ENCODE measurements around the gene NR6A1.

The NR6A1 gene

DNA sequence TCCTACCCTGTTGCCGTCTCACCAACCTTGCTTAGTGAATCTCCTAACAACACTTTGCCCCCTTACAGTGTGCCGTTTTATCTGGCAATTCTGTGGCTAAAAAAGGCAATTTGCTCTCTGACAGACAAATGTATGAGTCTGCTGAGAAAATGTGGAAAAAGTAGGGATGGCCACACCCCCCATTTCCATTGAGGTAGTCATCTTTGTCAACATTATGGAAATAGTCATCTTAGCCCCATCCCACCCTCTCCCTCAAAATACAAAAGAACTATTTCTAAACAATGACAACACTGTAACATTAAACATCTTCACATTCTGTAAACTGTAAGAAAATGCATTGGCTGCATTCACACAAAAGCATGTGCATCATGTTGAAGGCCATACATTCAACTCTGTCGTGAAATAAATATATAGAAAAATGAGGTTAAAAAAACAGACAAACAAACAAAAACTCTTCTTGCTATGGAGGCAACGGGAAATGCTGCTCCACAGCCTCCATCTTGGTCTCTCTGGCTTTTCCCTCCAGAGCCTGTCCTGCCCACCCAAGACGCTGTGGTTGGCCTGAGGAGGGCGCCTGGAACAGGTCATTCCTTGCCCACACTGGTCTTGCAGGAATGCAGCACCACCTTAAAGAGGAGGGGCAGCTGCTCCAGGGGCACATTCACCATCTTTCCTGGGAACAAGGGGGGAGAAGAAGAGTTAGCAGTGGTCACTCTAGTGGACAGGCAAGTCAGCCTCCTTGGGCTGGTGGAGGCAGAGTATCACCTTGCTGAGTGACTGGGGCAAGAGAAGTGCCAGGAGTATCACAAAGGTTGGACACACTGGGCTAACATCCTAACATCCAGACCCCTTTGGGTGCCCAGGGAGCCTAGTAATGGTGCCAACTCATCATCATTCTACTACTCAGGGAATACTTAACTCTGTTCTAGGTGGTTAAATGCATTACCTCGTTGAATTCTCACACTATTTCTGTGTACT is 248.7 kb downstream of the NR6A1 start:
- no peak for DNase-seq (ENCODE audit: low spot score)

DNA sequence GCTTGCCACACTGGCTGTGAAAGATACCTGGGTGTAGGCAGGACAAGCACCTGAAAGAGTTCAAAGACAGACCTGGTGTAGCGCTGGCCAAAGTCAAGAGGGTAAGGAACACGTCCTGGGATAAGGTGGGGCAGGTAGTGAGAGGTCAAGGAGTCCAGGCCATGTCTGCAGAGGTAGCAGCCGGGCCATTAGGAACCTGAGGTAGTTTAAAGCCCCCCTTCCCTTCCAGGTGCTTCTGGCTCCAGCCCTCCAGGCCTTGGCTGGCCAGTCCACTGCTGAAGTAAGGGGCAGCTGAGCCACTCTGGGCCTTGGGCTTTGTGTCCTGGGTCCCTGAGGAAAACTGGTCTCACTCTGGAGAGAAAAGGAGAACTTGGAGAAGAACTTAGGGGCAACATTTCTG is 250.0 kb downstream of the NR6A1 start:
- no peak for DNase-seq (ENCODE audit: low spot score)

DNA sequence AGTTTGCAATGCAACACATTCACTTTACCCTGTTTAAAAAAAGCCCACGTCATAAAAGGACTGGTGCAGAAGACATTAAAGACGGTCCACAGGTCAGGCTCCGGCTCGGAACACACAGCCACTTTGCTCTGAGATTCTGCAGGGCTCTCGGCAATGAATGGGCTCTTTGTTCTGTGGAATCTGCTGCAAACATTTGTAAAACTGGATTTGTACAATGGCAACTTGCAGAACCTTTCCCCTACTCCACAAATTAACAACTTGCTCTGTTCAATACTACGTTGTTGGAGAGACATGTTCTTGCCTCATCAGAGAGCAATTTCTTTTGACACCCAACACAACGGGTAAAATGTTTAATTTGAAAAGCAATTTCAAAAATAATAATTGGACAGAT is 250.9 kb downstream of the NR6A1 start:
- no peak for DNase-seq (ENCODE audit: low spot score)

DNA sequence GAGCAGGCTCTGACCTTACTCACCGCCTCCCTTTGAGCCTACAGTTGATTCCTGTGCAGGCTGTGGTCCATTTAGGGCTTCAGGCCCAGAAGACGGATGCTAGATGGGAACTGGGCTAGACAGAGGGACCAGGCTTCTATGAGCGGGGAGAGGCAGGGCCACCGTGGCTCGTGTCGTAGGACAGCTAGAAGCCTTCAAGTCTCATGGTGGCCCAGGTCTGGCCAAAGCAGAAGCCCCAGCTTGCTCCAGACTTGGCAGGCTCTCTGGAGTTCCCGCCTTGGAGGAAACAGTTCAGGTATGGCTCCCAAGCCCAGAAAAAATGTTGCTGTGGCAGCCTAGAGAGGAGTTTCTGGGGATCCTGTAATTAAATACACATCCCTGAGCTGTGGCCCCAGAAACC is 253.0 kb downstream of the NR6A1 start:
- no peak for DNase-seq (ENCODE audit: low spot score)

DNA sequence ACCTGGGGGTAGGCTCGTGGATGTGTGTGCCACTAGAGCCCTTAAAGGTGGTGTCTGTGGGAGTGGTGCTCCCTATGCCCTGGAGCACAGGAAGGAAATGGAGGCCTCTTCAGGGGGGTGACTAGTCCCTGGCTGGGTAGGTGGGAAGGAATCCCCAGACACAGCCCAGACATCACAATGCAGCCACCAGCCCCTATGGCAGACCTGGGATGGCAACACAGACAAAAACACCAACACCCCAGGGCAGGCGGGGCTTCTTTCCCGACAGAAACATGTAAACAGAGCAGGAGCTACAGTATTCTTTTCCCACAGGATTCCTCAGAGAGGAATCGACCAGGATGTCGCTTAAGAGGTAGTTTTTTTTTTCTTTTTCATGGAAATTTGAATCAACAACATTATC is 253.5 kb downstream of the NR6A1 start:
- no peak for DNase-seq (ENCODE audit: low spot score)

DNA sequence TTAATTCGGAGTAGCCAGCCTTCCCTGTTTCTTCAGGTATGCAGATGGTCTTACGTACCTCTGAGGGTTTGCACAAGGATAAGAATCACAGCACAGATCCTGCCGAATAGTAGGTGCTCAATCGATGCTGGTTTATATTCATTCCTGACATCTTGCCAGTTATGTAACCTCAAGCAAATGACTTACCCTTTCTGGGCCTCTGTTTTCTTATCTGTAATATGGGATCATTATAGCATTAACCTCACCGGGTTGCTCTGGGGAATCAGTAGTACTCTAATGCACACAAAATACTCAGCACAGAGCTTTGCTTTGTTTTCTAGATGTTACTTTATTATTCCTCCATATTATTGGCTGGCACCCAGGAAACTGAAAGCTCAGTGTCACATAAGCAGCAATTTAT is 256.2 kb downstream of the NR6A1 start:
- no peak for DNase-seq (ENCODE audit: low spot score)

DNA sequence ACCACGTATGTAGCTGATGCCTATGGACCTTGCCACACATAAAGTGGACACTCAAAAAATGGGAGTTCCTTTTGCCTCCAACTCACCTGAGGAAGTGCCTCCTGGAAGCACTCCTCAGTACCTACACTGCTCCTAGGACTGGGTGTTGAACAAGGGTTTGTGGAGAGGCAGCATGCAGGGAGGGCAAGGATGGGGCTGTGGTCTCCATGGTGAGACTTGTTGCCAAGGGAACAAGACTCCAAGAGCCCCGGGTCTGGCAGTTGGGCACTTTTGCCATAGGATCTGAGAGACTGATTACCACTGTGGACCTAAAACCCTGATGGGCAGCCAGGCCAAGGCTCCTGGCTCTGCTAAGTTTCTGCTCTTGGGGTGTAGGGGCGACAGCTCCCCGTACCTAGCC is 257.0 kb downstream of the NR6A1 start:
- DNase-seq (ENCODE audit: low spot score), result no peak

DNA sequence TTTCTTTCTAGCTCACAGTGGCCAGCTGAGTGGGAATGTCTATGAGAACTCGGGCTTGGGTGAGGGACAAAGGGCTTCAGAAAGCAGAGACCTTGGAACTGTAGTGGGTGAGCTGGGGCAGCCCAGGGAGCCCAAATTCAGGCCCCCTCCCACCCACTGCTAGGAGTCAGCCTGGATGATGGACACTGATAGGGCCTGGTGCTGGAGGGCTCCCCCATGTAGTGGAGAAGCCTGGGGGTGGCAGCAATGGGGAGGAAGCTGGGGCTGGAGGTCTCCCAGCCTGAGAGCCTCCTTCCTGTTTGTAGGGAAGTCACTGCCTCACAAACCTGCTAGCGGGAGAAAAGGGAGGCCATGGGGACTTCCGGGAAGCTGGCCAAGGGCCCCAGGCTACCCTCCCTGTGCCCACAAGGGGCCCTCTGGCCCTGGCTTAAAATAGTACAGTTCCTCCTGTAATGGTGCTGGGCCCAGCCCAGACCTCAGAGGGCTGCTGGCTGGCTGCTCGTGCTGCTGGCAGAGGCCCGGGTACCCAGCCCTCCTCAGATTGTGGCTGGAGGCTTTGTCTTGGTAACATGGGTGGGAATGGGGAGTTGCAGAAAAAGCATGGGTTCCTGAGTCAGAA is 257.6 kb downstream of the NR6A1 start:
- no peak for DNase-seq (ENCODE audit: low spot score)

DNA sequence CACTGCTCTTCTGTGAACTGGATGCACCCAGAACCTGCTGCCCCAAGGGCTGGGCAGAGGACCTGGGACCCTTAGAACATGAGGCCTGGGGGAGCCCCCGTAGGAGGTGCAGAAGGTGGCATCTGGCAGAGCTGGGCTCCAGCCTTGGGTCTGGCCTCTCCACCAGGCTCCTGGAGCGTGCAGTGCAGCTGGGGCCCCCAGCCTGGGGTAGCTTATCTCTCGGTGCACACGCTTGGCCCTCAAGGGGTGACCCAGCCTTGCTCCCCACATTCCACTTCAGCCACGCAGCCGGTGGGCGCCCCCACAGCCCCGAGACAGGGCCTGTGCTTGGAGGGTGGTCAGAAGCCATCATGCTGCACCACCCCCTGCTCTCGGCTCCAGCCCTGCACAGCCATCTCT is 258.3 kb downstream of the NR6A1 start:
- DNase-seq (ENCODE audit: low spot score), result no peak

DNA sequence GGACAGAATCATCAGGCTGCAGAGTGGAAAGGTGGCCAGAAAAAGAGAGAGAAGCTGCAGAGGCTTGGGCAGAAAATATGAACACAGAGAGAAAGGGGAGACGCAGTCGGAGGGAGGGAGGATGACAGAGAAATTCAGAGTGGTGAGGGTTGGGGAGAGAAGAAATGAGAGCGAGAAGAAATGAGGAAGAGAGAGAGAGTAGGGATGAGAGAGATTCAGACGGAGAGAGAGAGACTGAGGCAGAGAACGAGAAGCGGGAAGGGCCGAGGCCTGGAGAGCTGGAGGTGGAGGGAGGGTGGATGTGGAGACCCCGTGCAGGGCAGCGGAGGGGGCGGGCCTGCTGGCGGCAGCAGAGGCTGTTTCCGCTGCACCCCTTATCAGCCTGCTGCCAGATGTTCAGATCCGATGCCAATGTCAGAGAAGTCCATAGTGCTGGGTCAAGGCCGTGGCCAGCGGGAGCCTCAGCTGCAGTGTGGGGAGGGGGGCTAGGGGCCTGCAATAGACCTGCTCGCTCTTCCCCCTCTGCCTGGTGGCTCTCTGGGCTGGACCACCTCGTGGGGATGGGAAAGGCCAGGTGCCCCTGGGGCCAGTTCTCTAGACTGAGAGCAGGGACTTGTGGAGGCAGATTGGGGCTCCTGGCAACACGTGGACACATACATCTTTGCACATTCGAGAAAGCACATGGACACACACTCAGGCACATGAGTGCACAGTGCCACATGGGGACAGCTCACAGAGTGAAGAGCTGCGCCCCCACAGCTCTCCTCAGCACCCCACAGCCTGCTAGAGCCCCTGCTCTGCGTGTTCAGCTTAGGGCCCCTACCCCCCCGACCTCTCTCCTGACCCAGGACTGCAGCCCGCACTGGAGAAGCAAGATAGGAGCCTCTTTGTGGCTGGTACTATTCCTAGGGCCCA is 259.0 kb downstream of the NR6A1 start:
- DNase-seq (ENCODE audit: low spot score), result no peak

DNA sequence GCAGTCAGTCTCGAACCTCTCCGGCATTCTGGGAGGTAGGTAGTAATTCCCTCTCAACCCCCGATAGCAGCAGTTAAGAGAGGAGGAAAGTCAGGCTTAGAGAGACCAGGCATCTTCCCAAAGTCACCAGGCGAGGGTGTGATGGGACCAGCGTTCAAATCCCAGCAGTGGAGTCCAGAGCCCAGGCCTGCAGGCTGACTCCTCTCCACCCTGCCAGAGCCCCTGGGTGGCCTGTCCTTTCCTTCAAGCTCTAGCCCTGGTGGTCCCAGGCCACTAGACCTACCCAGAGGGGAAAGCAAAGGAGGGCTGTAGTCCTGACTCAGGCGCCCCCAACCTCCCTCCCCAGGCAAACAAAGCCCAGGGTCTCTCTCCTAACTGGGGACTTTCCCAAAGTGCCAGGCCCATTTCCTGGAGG is 259.7 kb downstream of the NR6A1 start:
- no peak for DNase-seq (ENCODE audit: low spot score)

DNA sequence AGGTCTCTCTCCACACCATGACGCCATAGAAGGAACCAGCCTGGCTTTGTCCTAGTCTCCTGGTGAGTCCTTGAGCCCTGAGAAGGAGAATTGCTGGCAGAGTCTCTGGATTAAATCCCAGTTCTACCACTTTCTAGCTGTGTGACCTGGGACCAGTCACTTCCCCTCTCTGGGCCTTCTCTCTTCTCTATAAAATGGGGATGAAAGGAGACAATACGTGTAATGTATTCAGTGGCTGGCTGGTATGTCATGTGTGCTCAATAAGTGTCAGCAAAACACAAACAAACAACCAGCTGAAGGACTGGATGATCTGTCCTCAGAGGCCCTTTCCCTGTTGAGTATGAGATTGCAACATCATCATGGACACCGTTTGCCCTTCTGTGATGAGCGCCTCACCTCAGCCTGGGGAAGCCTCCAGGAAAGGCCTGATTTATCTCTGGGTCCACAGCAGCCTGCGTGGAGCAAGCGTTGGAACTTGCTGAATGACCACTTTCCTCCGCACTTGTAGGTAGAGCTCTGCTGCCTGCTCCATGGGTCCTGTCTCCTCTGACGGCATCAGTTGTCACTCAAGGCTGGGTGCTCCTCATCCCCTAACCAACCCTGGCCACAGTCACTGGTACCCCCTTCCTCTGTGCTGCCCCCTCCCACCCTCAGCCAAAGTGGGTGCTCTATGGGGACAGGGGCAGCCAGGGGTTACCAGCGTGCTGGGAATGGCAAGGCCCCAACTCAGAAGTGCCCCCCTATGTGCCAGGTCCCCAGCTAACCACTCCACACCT is 260.3 kb downstream of the NR6A1 start:
- DNase-seq (ENCODE audit: low spot score), result no peak

DNA sequence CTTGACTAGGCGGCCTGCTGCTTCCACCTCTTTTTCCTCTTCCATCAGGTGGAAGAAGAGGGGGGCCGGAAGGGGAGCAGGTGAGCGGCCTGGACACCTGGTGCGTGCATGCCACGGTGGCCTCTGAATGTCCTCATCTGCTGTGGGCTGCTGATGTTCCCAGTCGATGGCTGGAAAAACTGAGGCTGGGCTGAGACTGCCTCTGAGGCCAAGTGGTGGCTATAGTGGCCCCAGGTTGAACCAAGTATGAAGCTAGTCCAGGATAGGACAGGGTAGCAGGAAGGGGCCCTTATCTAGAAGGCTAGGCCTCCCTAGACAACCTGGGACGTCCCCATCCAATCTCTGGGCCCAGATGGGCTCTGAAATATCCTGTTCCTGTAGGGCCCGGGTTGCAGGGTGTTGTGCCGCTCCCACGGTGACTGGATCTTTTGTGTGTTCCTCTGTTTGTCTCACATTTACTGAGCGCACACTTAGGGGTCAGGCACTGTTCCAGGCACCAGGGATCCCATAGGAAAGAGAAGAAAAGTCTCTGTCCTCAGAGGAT is 263.2 kb downstream of the NR6A1 start:
- no peak for DNase-seq (ENCODE audit: low spot score)

DNA sequence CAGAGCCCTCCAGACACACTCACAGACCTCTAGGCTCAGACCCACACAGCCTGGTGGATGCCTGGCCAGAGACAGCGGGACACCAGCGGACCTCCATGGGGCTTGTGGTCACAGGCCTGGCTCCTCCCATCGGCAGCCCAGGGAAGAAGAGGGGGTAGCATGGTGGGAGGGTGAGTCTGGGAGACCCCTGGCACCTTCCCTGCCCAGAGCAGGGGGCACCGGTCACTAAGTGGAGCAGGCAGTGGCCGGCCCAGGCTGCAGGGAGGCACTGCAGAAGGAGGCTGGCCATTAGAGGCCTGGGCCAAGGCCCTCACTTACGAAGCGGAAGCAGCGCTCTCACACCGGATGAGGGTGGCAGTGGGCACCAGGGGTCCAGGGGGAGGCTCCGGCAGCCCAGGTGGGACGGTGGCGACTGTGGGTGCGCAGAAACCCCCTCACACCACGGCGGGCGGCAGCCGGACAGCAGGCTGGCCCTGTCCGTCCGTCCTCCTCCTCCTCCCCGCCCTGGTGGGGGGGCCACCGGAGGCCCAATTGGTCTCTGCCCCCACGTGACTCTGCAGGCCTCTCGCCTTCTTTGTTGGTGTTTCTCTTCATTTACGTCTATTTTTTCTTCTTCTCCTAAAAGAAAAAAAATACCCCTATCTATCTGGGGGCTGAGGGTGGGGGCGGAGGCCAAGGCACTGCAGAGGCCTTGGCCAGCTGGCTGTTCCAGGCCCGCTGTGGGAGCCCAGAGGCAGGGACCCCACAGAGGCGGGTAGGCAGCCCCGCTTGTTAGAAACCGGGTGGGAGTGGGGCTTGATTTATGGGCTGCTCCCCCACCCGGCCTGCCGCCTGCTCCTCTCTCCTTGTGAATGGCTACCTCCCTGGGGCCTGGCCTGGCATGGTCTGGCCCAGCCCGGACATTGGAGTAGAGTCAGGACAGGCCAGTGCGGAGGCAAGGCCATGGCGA is 263.9 kb downstream of the NR6A1 start, which contains the start of gene NR5A1:
Gene NR5A1, minus strand, starts transcription at position 469 of the 949 bp plus-strand sequence. CDS start 4,004 bp downstream, outside the sequence.
- no peak for DNase-seq (ENCODE audit: low spot score)

DNA sequence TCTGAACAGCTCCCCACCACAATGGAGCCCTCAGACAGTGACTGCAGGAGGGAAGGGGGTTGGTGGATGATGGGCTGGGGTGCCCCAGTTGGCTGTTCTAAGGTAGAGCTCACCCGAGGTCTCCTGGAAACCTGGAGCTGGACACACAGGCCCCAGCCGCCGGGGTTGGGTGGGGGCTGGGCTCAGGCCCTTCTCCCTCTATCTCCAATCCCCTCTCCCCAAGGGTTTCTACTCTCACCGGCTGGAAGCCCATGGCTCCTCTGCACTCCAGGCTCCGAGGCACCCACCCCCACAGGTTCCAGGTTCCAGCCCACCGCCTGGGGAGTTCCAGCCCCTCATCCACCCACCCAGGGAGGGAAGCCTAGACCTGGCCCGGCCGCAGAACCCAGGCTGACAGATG is 264.7 kb downstream of the NR6A1 start:
- no peak for DNase-seq (ENCODE audit: low spot score)

DNA sequence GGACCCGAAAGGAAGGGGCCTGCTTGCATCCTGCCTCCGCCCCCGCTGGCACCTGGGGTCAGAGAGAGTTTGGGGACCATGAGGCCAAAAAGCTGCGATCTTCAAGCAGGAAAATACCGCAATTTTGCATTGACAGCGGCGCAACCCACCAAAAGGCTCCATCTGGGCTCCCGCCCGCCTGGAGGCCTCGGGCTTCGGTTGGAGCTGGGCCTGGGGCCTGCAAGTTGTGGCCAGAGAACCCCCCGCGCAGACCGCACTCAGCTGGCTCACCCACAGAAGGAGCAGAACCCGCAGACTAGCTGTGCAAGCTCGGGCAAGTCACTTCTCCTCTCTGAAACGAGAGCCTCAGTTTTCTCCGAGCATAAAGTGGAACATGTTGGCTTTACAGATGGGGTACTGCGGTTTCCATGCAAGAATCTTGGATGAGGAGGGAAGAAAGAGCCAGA is 265.2 kb downstream of the NR6A1 start:
- DNase-seq (ENCODE audit: low spot score), result no peak

DNA sequence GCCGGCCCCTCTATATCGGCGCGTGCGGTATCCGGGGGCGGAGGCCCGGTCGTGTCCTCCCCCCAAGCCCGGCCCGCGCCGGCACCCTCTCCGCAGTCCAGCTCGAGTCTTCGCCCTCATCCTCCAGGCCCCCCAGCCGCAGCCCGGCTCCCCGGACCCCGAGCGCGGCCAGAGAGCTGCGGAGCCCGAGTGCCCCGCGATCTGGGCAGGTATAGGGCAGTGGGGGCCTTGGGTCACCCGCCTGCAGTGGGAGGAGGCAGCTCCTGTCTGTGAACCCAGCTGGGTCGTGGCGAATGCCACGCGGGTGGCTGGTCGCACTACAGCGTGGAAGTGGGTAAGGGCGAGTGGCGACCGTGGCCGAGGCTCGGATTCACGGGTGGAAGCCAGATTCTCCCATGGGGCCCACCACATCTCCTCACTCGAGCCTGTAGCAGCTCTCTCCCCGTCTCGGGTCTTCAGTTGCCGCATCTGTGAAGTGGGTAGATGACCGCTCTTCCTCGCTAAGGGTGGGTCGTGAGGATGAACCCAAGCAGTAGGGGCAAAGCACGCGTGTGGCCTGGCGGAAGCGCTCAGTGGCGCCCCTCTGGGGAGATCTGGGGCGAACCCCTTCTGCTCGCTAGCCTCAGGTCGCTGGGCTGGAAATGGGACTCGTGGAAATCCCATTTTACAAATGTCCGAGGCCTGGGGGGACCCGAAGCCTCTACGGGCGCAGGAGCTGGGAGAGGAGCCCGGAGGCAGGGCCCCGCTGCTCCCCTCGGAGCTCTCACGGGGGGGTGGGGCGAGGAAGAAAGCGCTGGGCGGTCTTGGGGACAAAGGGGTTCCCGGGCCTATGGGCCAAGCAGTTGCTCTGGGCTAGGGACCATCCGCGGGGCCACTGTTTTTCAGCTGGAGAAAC is 265.9 kb downstream of the NR6A1 start:
- no peak for DNase-seq (ENCODE audit: low spot score)

DNA sequence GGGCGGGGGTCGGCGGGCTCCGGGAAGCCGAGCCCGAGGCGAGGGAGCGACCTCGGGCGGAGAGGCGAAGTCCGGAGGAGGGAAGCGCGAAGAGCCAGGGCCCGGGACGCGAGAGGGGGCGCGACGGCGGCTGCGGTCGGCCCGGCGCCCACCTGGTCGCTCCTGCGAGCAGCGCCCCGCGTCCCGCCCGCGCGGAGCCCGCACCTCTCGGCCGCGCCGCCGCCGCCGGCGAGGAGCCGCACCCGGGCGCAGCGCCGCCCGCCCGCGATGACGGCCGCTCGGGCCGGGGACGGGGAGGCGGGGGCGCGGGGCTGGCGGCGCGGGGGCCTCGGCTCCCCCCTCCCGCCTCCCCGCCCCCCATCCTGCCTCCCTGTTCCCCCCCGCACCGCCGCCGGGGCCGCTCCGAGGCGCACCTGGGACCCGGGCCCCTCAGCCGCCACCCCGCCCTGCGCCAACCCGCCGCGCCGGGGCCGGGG is 266.5 kb downstream of the NR6A1 start:
- no peak for DNase-seq (ENCODE audit: low spot score)

Data from LoVo (cell line).